ENCODE measurements around the gene MEG3. TPM values are rescaled to one million over a fixed set of nuclear protein-coding genes. Genes with fewer than 3 reads are reported as not detected.

MEG3 gene
- total and polyA plus RNA-seq, 9 of the 15 experiments (the other 6 are each of a cell fraction or from before 2014, with no cell fraction given), result 0.10 to 5.3 (median 1.0) TPM; not detected in 1

- POLR2A ChIA-PET, result no interaction called here
- H3K36me3 ChIP-seq (ENCODE audit: control insufficient read depth, insufficient read depth, low read length), result no peaks in the 10 kb centered on the region
- intact Hi-C loops (cut with micrococcal nuclease) (no loop called here), in situ Hi-C loops (cut with MboI) (no loop called here)
- no peak for ATAC-seq
- H3K27ac ChIP-seq (ENCODE audit: extremely low read depth, low read depth, low read length), result no peak overlapping the region
- H3K79me2 ChIP-seq (ENCODE audit: control insufficient read depth, insufficient read depth, low read length), result no peaks in the 10 kb centered on the region
- no peak overlapping the region; a peak in 1 of 4 replicates for H3K9ac ChIP-seq (ENCODE audit: insufficient read depth in 1 of 2, low read depth in 2 of 2, low read length in 2 of 2)
- TF ChIP-seq ZNF699 (CRISPR knock-in tag; IDR thresholded peaks at IDR 0.05; ENCODE audit: insufficient replicate concordance), result no peak
- TF ChIP-seq CHD4 (IDR thresholded peaks at IDR 0.05; ENCODE audit: insufficient read depth, insufficient replicate concordance, low read depth, low read length, poor library complexity, severe bottlenecking), result no peak
- no peak for TF ChIP-seq CTCF (IDR thresholded peaks at IDR 0.05 in 2 of 3, conservative IDR thresholded peaks at IDR 0.05 in 1 of 3; ENCODE audit: insufficient read depth in 2 of 3, low read depth in 1 of 3, low read length in 3 of 3)
- no peak for TF ChIP-seq RNF219 (CRISPR knock-in tag; IDR thresholded peaks at IDR 0.05)
- no peak for TF ChIP-seq SMAD1 (IDR thresholded peaks at IDR 0.05; ENCODE audit: low read depth, low read length, partially characterized antibody)
- TF ChIP-seq HNRNPUL1 (IDR thresholded peaks at IDR 0.05; ENCODE audit: low read length), result no peak
- no peak for TF ChIP-seq ZNF324 (CRISPR knock-in tag; IDR thresholded peaks at IDR 0.05)
- TF ChIP-seq TARDBP (IDR thresholded peaks at IDR 0.05), result no peak
- TF ChIP-seq TEAD4 (IDR thresholded peaks at IDR 0.05; ENCODE audit: low read length), result no peak
- TF ChIP-seq TEAD4 (CRISPR knock-in tag; IDR thresholded peaks at IDR 0.05; ENCODE audit: borderline replicate concordance), result no peak
- TF ChIP-seq PTBP1 (IDR thresholded peaks at IDR 0.05; ENCODE audit: low read depth, low read length), result no peak
- no peak for TF ChIP-seq ZNF217 (CRISPR knock-in tag; IDR thresholded peaks at IDR 0.05)
- no peak for TF ChIP-seq NR1H2 (CRISPR knock-in tag; IDR thresholded peaks at IDR 0.05)
- TF ChIP-seq SOX6 (IDR thresholded peaks at IDR 0.05), result no peak
- no peak for TF ChIP-seq PTTG1 (tag; IDR thresholded peaks at IDR 0.05; ENCODE audit: low read depth)
- TF ChIP-seq TAF1 (IDR thresholded peaks at IDR 0.05; ENCODE audit: control insufficient read depth, extremely low read depth, insufficient read depth, low read length, severe bottlenecking), result no peak
- no peaks in the 10 kb centered on the region for H3K9me1 ChIP-seq (ENCODE audit: control insufficient read depth, insufficient read depth, low read length)
- no TSS peak for BruUV-seq (replicated peaks)
- CTCF ChIA-PET (ENCODE audit: low intra/inter-chr PET ratio), result no interaction called here
- no peak overlapping the region for H2AFZ ChIP-seq (ENCODE audit: low read depth, low read length)
- DNase-seq (ENCODE audit: extremely low read depth in 1 of 4, low spot score in 3 of 4), result no peak
- H3K4me3 ChIP-seq, result no peak overlapping the region
- no peak for FAIRE-seq
- H3K9me3 ChIP-seq (replicated peaks; ENCODE audit: control insufficient read depth, insufficient read depth, low read depth, low read length), result no peaks in the 10 kb centered on the region
- peaks cover 0 to 35% of the 10 kb centered on the region in 2 experiments; a peak in 2 of 5 replicates for H3K27me3 ChIP-seq (ENCODE audit: control insufficient read depth in 2 of 2, insufficient read depth in 2 of 2, low read length in 2 of 2)
- no peak overlapping the region for H3K4me2 ChIP-seq (ENCODE audit: insufficient read depth, low read length)
- peaks cover 0 to 7% of the 10 kb centered on the region in 2 experiments; a peak in 2 of 5 replicates for H3K4me1 ChIP-seq (replicated peaks in 1 of 2; ENCODE audit: control insufficient read depth in 2 of 2, insufficient read depth in 2 of 2, low read length in 2 of 2)
- WGBS (ENCODE audit: insufficient coverage, low coverage, missing lambda C conversion rate), result 28% methylated on average over 27 of the region's 34 CpGs
- no peaks in the 10 kb centered on the region for H4K20me1 ChIP-seq (replicated peaks; ENCODE audit: control insufficient read depth, insufficient read depth, low read length)
These were observed 54.6 kb downstream of the MEG3 start for GRCh38 chr14:100880271-100881101.

Measured in K562 (cell line).